ENCODE data around the gene ARMH4.

ARMH4 gene

DNA sequence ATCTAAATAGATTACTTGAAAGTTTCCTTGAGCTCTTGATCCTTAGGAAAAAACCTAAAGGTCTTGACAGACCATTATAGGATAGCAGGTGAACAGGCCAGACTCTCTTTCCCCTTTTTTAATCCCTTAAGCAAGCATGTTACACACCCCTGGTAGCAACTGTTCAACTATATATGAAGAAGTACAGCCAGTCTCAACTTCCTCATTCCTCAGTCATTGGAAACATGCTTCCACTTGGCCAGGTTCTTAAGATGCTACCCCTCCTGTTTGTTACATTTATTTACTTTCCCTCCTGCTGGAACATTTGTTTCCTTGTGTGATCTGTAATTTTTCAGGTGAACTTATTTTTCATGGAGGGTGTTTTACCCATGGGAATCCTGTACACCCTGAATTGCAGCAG lies 124.1 kb downstream of the ARMH4 start:
- Histone ChIP-seq H3K27me3 (ENCODE audit: insufficient read depth, insufficient read length) (no peaks in the 10 kb centered on the region), H3K4me3 (ENCODE audit: insufficient read length, low read depth) (no peak overlapping the region), H3K9ac (ENCODE audit: insufficient read length, low read depth) (no peak overlapping the region), H3K4me1 (ENCODE audit: insufficient read depth, insufficient read length) (no peaks in the 10 kb centered on the region), H3K9me3 (ENCODE audit: insufficient read depth, low read length) (peaks cover 4% of the 10 kb centered on the region; the same call in 1 of the 2 replicates), H3K36me3 (ENCODE audit: insufficient read depth, insufficient read length, low read length) (no peaks in the 10 kb centered on the region)
- TF ChIP-seq SUZ12 (IDR thresholded peaks at IDR 0.05; ENCODE audit: extremely low read depth, insufficient read depth, insufficient read length) (no peak), ZNF274 (IDR thresholded peaks at IDR 0.05; ENCODE audit: low read depth, low read length) (no peak)
- DNase-seq (ENCODE audit: low read depth, low spot score), result no peak

DNA sequence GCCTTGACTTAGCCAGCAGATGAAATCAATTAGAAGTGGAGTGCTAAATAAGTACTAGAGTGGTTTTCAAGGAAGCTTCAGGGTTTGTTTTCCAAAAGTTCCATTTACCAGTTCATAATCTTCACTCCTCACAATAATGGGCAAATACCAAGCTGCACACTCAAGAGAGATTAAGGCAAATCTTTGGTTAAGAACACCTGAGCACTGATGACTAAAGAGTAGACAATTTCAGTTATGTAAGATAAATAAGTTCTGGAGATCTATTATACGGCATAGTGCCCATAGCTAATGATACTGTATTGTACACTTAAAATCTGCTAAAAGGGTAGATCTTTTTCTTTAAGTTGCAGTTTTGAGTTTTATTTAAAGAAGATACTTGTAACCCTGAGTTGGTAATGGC lies 125.0 kb downstream of the ARMH4 start:
- Histone ChIP-seq H3K9ac (ENCODE audit: insufficient read length, low read depth) (no peak overlapping the region), H3K4me3 (ENCODE audit: insufficient read length, low read depth) (no peak overlapping the region), H3K36me3 (ENCODE audit: insufficient read depth, insufficient read length, low read length) (no peaks in the 10 kb centered on the region), H3K9me3 (ENCODE audit: insufficient read depth, low read length) (peaks cover 3% of the 10 kb centered on the region; the same call in 1 of the 2 replicates), H3K4me1 (ENCODE audit: insufficient read depth, insufficient read length) (no peaks in the 10 kb centered on the region), H3K27me3 (ENCODE audit: insufficient read depth, insufficient read length) (no peaks in the 10 kb centered on the region)
- TF ChIP-seq SUZ12 (IDR thresholded peaks at IDR 0.05; ENCODE audit: extremely low read depth, insufficient read depth, insufficient read length) (no peak), YY1 (IDR thresholded peaks at IDR 0.05; ENCODE audit: insufficient read depth, insufficient read length) (no peak), ZNF274 (IDR thresholded peaks at IDR 0.05; ENCODE audit: low read depth, low read length) (no peak)
- no peak for DNase-seq (ENCODE audit: low read depth, low spot score)

DNA sequence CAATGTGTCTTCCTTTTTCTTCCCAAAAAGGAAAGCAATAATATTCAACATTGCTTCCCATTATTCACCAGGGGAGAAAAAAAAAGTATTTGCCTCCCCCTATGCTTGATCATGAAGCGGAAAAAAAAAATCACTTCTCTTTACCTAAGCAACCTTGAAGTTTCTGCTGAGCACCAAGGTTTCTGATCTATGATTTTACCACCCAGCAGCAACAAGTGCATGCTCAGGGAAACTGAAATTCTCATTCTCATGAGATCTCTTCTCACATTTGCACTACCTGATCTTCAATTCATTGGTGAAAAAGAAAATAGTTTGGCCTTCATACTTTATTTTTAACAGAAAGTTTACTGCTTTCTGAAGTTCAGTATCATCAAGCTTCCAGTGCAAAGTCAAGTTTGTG lies 125.8 kb downstream of the ARMH4 start:
- Histone ChIP-seq H3K4me1 (ENCODE audit: insufficient read depth, insufficient read length) (no peaks in the 10 kb centered on the region), H3K4me3 (ENCODE audit: insufficient read length, low read depth) (no peak overlapping the region), H3K9ac (ENCODE audit: insufficient read length, low read depth) (no peak overlapping the region), H3K27me3 (ENCODE audit: insufficient read depth, insufficient read length) (no peaks in the 10 kb centered on the region), H3K9me3 (ENCODE audit: insufficient read depth, low read length) (no peaks in the 10 kb centered on the region), H3K36me3 (ENCODE audit: insufficient read depth, insufficient read length, low read length) (no peaks in the 10 kb centered on the region)
- no peak for DNase-seq (ENCODE audit: low read depth, low spot score)
- TF ChIP-seq SUZ12 (IDR thresholded peaks at IDR 0.05; ENCODE audit: extremely low read depth, insufficient read depth, insufficient read length) (no peak), YY1 (IDR thresholded peaks at IDR 0.05; ENCODE audit: insufficient read depth, insufficient read length) (no peak), ZNF274 (IDR thresholded peaks at IDR 0.05; ENCODE audit: low read depth, low read length) (no peak)

DNA sequence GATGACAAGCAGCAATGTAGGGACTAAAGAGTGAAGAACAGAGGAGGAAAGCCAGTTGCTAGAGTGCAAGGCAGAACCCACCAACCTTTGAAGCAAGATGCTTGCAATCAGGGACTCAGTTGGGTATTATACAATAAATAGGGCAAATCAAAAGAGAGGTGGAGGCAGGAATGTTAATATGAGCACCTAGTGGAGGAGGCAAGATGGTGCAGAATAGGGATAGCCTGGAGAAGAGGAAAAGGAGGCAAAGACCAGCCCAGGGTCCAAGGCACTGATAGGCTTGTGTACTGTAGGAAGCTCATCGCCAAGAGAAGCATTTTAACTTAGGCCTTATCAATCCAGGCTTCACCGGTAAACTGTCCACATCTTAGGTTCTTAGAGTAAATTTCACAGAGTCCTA lies 137.2 kb downstream of the ARMH4 start:
- Histone ChIP-seq H3K9me3 (ENCODE audit: insufficient read depth, low read length) (peaks cover 4% of the 10 kb centered on the region; the same call in 1 of the 2 replicates), H3K27me3 (ENCODE audit: insufficient read depth, insufficient read length) (no peaks in the 10 kb centered on the region), H3K36me3 (ENCODE audit: insufficient read depth, insufficient read length, low read length) (no peaks in the 10 kb centered on the region), H3K9ac (ENCODE audit: insufficient read length, low read depth) (no peak overlapping the region), H3K4me3 (ENCODE audit: insufficient read length, low read depth) (no peak overlapping the region), H3K4me1 (ENCODE audit: insufficient read depth, insufficient read length) (no peaks in the 10 kb centered on the region)
- TF ChIP-seq SUZ12 (IDR thresholded peaks at IDR 0.05; ENCODE audit: extremely low read depth, insufficient read depth, insufficient read length) (no peak), ZNF274 (IDR thresholded peaks at IDR 0.05; ENCODE audit: low read depth, low read length) (no peak), YY1 (IDR thresholded peaks at IDR 0.05; ENCODE audit: insufficient read depth, insufficient read length) (no peak)
- no peak for DNase-seq (ENCODE audit: low read depth, low spot score)

DNA sequence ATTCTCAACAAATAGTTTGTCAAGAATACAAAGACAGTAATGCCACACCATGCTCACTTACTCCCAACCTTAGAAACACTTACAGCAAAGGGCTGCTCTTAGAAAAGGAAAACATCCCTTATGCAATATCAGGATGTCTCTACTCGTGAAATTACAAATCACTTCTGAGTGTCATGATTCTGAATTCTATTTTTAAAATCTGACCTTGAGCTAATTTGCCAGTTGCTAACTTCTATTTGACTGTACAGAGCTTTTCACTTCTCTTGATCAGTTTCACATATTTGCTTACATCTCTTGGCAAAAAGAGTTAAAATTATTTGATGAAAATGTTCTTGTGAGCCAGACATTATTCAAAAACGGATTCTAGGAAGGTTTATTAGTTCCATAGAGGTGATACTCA lies 149.4 kb downstream of the ARMH4 start:
- Histone ChIP-seq H3K4me1 (ENCODE audit: insufficient read depth, insufficient read length) (no peaks in the 10 kb centered on the region), H3K9ac (ENCODE audit: insufficient read length, low read depth) (no peak overlapping the region), H3K27me3 (ENCODE audit: insufficient read depth, insufficient read length) (no peaks in the 10 kb centered on the region), H3K9me3 (ENCODE audit: insufficient read depth, low read length) (no peaks in the 10 kb centered on the region), H3K36me3 (ENCODE audit: insufficient read depth, insufficient read length, low read length) (no peaks in the 10 kb centered on the region), H3K4me3 (ENCODE audit: insufficient read length, low read depth) (no peak overlapping the region)
- no peak for DNase-seq (ENCODE audit: low read depth, low spot score)
- no peak for TF ChIP-seq SUZ12 (IDR thresholded peaks at IDR 0.05; ENCODE audit: extremely low read depth, insufficient read depth, insufficient read length)
- no peak for TF ChIP-seq ZNF274 (IDR thresholded peaks at IDR 0.05; ENCODE audit: low read depth, low read length)
- no peak for TF ChIP-seq YY1 (IDR thresholded peaks at IDR 0.05; ENCODE audit: insufficient read depth, insufficient read length)

DNA sequence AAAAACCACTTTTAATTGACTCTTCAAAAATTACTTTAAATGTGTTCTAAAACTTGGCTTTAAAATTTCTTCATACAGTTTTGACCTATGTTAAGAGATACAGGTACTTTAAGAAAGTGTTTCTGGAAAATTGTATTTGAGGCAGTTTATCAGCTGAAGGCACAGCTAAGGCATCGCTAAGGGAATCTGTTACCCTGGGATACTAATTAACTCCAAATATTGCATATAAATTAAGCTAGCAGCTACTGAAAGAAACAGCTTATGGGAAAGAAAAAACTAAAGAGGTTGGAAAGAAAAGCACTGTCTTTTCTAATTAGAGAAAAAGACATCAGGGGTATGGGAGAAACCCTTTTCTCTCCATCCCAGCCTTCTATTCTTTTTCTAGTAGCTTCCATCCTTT lies 152.0 kb downstream of the ARMH4 start:
- DNase-seq (ENCODE audit: low read depth, low spot score), result no peak
- Histone ChIP-seq H3K27me3 (ENCODE audit: insufficient read depth, insufficient read length) (no peaks in the 10 kb centered on the region), H3K4me1 (ENCODE audit: insufficient read depth, insufficient read length) (no peaks in the 10 kb centered on the region)

DNA sequence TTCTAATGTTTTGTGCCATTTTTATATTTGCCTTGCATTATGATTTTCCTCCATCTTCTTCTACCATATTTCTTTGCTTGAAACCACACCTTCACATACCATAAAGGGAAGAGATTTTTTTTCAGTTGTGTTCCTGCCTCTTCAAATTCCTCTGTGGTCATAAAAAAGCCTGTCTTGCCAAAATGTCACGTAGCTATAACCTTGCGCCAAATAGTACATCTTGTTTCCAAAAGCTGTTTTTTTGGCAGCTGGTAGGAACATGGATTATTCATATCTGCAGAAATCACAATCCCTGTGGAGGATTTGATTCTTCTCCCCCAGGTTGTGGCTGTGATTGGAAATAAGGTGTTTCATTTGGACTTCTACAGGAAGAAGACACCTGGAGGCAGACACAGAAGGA lies 152.5 kb downstream of the ARMH4 start:
- Histone ChIP-seq H3K4me3 (ENCODE audit: insufficient read length, low read depth) (no peak overlapping the region), H3K36me3 (ENCODE audit: insufficient read depth, insufficient read length, low read length) (no peaks in the 10 kb centered on the region), H3K27me3 (ENCODE audit: insufficient read depth, insufficient read length) (no peaks in the 10 kb centered on the region), H3K9ac (ENCODE audit: insufficient read length, low read depth) (no peak overlapping the region), H3K9me3 (ENCODE audit: insufficient read depth, low read length) (no peaks in the 10 kb centered on the region), H3K4me1 (ENCODE audit: insufficient read depth, insufficient read length) (no peaks in the 10 kb centered on the region)
- TF ChIP-seq SUZ12 (IDR thresholded peaks at IDR 0.05; ENCODE audit: extremely low read depth, insufficient read depth, insufficient read length), result no peak
- no peak for TF ChIP-seq ZNF274 (IDR thresholded peaks at IDR 0.05; ENCODE audit: low read depth, low read length)
- no peak for TF ChIP-seq YY1 (IDR thresholded peaks at IDR 0.05; ENCODE audit: insufficient read depth, insufficient read length)
- DNase-seq (ENCODE audit: low read depth, low spot score), result no peak

More for the DNA sequence above, 152.0 kb downstream of the ARMH4 start:
- no peak for TF ChIP-seq SUZ12 (IDR thresholded peaks at IDR 0.05; ENCODE audit: extremely low read depth, insufficient read depth, insufficient read length)
- no peak for TF ChIP-seq ZNF274 (IDR thresholded peaks at IDR 0.05; ENCODE audit: low read depth, low read length)
- TF ChIP-seq YY1 (IDR thresholded peaks at IDR 0.05; ENCODE audit: insufficient read depth, insufficient read length), result no peak
- Histone ChIP-seq H3K9me3 (ENCODE audit: insufficient read depth, low read length) (no peaks in the 10 kb centered on the region), H3K9ac (ENCODE audit: insufficient read length, low read depth) (no peak overlapping the region), H3K4me3 (ENCODE audit: insufficient read length, low read depth) (no peak overlapping the region), H3K36me3 (ENCODE audit: insufficient read depth, insufficient read length, low read length) (no peaks in the 10 kb centered on the region)

DNA sequence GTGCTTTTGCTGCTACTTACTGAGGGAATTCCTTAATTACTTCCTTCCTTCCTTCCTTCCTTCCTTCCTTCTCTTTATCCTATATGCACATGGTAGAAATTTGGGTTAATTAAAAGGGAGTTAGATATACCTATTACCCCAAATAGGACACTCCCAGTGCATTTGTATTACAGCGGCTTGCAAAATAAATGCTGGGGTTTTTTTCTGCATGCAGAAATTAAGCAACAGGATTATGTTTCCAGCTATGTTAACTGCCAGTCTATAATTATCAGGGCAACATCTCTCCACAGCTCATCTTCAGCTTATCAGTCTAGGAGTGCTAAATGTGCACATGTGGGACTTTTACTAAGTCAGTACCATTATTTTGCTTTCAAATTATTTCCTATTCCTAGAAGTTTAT lies 153.2 kb downstream of the ARMH4 start:
- no peaks in the 10 kb centered on the region for H3K27me3 ChIP-seq (ENCODE audit: insufficient read depth, insufficient read length)

More for the DNA sequence above, 153.2 kb downstream of the ARMH4 start:
- H3K9ac ChIP-seq (ENCODE audit: insufficient read length, low read depth), result no peak overlapping the region
- H3K36me3 ChIP-seq (ENCODE audit: insufficient read depth, insufficient read length, low read length), result no peaks in the 10 kb centered on the region
- H3K9me3 ChIP-seq (ENCODE audit: insufficient read depth, low read length), result no peaks in the 10 kb centered on the region
- no peak for TF ChIP-seq YY1 (IDR thresholded peaks at IDR 0.05; ENCODE audit: insufficient read depth, insufficient read length)
- no peak overlapping the region for H3K4me3 ChIP-seq (ENCODE audit: insufficient read length, low read depth)
- no peaks in the 10 kb centered on the region for H3K4me1 ChIP-seq (ENCODE audit: insufficient read depth, insufficient read length)
- DNase-seq (ENCODE audit: low read depth, low spot score), result no peak
